ENCODE measurements around the gene HAND2.

HAND2 gene

GRCh38 chr4:173482330-173482931, 47.6 kb downstream of the HAND2 start:
- ATAC-seq (ENCODE audit: low read depth), result no peak

GRCh38 chr4:173478913-173479283, 51.1 kb downstream of the HAND2 start:
- Histone ChIP-seq H3K4me3 (ENCODE audit: severe bottlenecking) (no peak overlapping the region), H3K36me3 (ENCODE audit: low read depth) (no peaks in the 10 kb centered on the region), H3K27me3 (ENCODE audit: insufficient read depth, poor library complexity, severe bottlenecking) (no peaks in the 10 kb centered on the region), H3K4me1 (ENCODE audit: insufficient read depth, poor library complexity, severe bottlenecking) (no peaks in the 10 kb centered on the region), H3K9me3 (ENCODE audit: severe bottlenecking) (no peaks in the 10 kb centered on the region), H3K27ac (ENCODE audit: poor library complexity, severe bottlenecking) (no peak overlapping the region)
- no peak for TF ChIP-seq CTCF (IDR thresholded peaks at IDR 0.05; ENCODE audit: poor library complexity, severe bottlenecking)
- ATAC-seq (ENCODE audit: low read depth) (no peak), DNase-seq (ENCODE audit: low spot score) (no peak)

More at GRCh38 chr4:173482330-173482931, 47.6 kb downstream of the HAND2 start:
- no peak for DNase-seq (ENCODE audit: low spot score)
- H3K9me3 ChIP-seq (ENCODE audit: severe bottlenecking), result no peaks in the 10 kb centered on the region
- H3K27me3 ChIP-seq (ENCODE audit: insufficient read depth, poor library complexity, severe bottlenecking), result no peaks in the 10 kb centered on the region
- no peaks in the 10 kb centered on the region for H3K36me3 ChIP-seq (ENCODE audit: low read depth)
- no peak for TF ChIP-seq CTCF (IDR thresholded peaks at IDR 0.05; ENCODE audit: poor library complexity, severe bottlenecking)
- H3K4me1 ChIP-seq (ENCODE audit: insufficient read depth, poor library complexity, severe bottlenecking), result no peaks in the 10 kb centered on the region
- no peak overlapping the region for H3K27ac ChIP-seq (ENCODE audit: poor library complexity, severe bottlenecking)
- H3K4me3 ChIP-seq (ENCODE audit: severe bottlenecking), result no peak overlapping the region

GRCh38 chr4:173478201-173478912, 51.7 kb downstream of the HAND2 start:
- H3K36me3 ChIP-seq (ENCODE audit: low read depth), result no peaks in the 10 kb centered on the region
- no peaks in the 10 kb centered on the region for H3K4me1 ChIP-seq (ENCODE audit: insufficient read depth, poor library complexity, severe bottlenecking)
- no peak for DNase-seq (ENCODE audit: low spot score)
- no peak for ATAC-seq (ENCODE audit: low read depth)
- no peak overlapping the region for H3K27ac ChIP-seq (ENCODE audit: poor library complexity, severe bottlenecking)
- no peak overlapping the region for H3K4me3 ChIP-seq (ENCODE audit: severe bottlenecking)
- TF ChIP-seq CTCF (IDR thresholded peaks at IDR 0.05; ENCODE audit: poor library complexity, severe bottlenecking), result no peak
- H3K9me3 ChIP-seq (ENCODE audit: severe bottlenecking), result no peaks in the 10 kb centered on the region
- no peaks in the 10 kb centered on the region for H3K27me3 ChIP-seq (ENCODE audit: insufficient read depth, poor library complexity, severe bottlenecking)

- H3K4me3 ChIP-seq (ENCODE audit: severe bottlenecking), result no peak overlapping the region
- no peak for DNase-seq (ENCODE audit: low spot score)
- H3K9me3 ChIP-seq (ENCODE audit: severe bottlenecking), result no peaks in the 10 kb centered on the region
- no peak for ATAC-seq (ENCODE audit: low read depth)
- no peaks in the 10 kb centered on the region for H3K4me1 ChIP-seq (ENCODE audit: insufficient read depth, poor library complexity, severe bottlenecking)
- no peak for TF ChIP-seq CTCF (IDR thresholded peaks at IDR 0.05; ENCODE audit: poor library complexity, severe bottlenecking)
- H3K27me3 ChIP-seq (ENCODE audit: insufficient read depth, poor library complexity, severe bottlenecking), result no peaks in the 10 kb centered on the region
- H3K27ac ChIP-seq (ENCODE audit: poor library complexity, severe bottlenecking), result no peak overlapping the region
- H3K36me3 ChIP-seq (ENCODE audit: low read depth), result no peaks in the 10 kb centered on the region
Measured at GRCh38 chr4:173477016-173477415, 53.0 kb downstream of the HAND2 start.

Measured in RWPE2 (cell line).